ENCODE results near the gene IGFBP2. TPM values are rescaled to one million over a fixed set of nuclear protein-coding genes. Genes with fewer than 3 reads are reported as not detected.
A peak's percentile ranks its signal among the peaks of the same experiment; 100 is the strongest.

Gene IGFBP2
- total RNA-seq, 1 donor from 2014 or later, result 263 TPM

- peak; percentile 60 for DNase-seq
Measured at GRCh38 chr2:216643986-216644659, 10.9 kb downstream of the IGFBP2 start.

- peak; percentile 66 for DNase-seq
Measured at GRCh38 chr2:216644842-216645635, 11.8 kb downstream of the IGFBP2 start.

- no peak for DNase-seq
Measured at GRCh38 chr2:216645636-216645950, 12.4 kb downstream of the IGFBP2 start.

GRCh38 chr2:216646116-216646515 is 12.9 kb downstream of the IGFBP2 start:
- DNase-seq, result no peak

- peak; percentile 36 for DNase-seq
Measured at GRCh38 chr2:216648105-216648504, 14.9 kb downstream of the IGFBP2 start.

- DNase-seq, result no peak
Measured at GRCh38 chr2:216649574-216649973, 16.4 kb downstream of the IGFBP2 start.

GRCh38 chr2:216650626-216651257 is 17.5 kb downstream of the IGFBP2 start:
- DNase-seq, result no peak

GRCh38 chr2:216651351-216651881 is 18.2 kb downstream of the IGFBP2 start:
- DNase-seq, result peak; percentile 38

- no peak for DNase-seq
Measured at GRCh38 chr2:216652566-216652965, 19.3 kb downstream of the IGFBP2 start.

- DNase-seq, result no peak
Measured at GRCh38 chr2:216653093-216653799, 20.0 kb downstream of the IGFBP2 start.

GRCh38 chr2:216653931-216654365 is 20.7 kb downstream of the IGFBP2 start:
- peak; percentile 63 for DNase-seq

- no peak for DNase-seq
Measured at GRCh38 chr2:216654528-216655052, 21.4 kb downstream of the IGFBP2 start.

GRCh38 chr2:216657086-216657855 is 24.1 kb downstream of the IGFBP2 start:
- peak; percentile 17 for DNase-seq

- DNase-seq, result no peak
Measured at GRCh38 chr2:216657980-216658379, 24.8 kb downstream of the IGFBP2 start.

GRCh38 chr2:216658757-216659156 is 25.5 kb downstream of the IGFBP2 start:
- DNase-seq, result no peak

GRCh38 chr2:216659276-216659675 is 26.1 kb downstream of the IGFBP2 start:
- no peak for DNase-seq

- no peak for DNase-seq
Measured at GRCh38 chr2:216660496-216660895, 27.3 kb downstream of the IGFBP2 start.

- no peak for DNase-seq
Measured at GRCh38 chr2:216661051-216661450, 27.8 kb downstream of the IGFBP2 start.

GRCh38 chr2:216661639-216662375 is 28.6 kb downstream of the IGFBP2 start:
- DNase-seq, result peak; percentile 51

- no peak for DNase-seq
Measured at GRCh38 chr2:216663106-216663505, 29.9 kb downstream of the IGFBP2 start.

GRCh38 chr2:216663846-216664245 is 30.6 kb downstream of the IGFBP2 start:
- DNase-seq, result no peak
